GM12865 (cell line): Measurements from ENCODE around the gene ACP2.

Source experiments
- DNase-seq: peaks from one replicate; pipeline ENCODE4 v3.0.0; 2010; ENCODE audit warnings: low read depth
- H3K4me3 ChIP-seq: 2 replicates; pipeline ENCODE4 v1.5.1; 2011; ENCODE audit warnings: mild to moderate bottlenecking, low read depth, low read length, control low read depth
- TF ChIP-seq, protein P1 (sequence below): IDR thresholded peaks from 2 replicates; pipeline ENCODE4 v1.5.1; 2011; ENCODE audit warnings: low read length, control low read depth, low read depth, inconsistent platforms; ENCODE audit not compliant: insufficient read depth; ENCODE audit errors: missing control alignments

Gene ACP2

DNA sequence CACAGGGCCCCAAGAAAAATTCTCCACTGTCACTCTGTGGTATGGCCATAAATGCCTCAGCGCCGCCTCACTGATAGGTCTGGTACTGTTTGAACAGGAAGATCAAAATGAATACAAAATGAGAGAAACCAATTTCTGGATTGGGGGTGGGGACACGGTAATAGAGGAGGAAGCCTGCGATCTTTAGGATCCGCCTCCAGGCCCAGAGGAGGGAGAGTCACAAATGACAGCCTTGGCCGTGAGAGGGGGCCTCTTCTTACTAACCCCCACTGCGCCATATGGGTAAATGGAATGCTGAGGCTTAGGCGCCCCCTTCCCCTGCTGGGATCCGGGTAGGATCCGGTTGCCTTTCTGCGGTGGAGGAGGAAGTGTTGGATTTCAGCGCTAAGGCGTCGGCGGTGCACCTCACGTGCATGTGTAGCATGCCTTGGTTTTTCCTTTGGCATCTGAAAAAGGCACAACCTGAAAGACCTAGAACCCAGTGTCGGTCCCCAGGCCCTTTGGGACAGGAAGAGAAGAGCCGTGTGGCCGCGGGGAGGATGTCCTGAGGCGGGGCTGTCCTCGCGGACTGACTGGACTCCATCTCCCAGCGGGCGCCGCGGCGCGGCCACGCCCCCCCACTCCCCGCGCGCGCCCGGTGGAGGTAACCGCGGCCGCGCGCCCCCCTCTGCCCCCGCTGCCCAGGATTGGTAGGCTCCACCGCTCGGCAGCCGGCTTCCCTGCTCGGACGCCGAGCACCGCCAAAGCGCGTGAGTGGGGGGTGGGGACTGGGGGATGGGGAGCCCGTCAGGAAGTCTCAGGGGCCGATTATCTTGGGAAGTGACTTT lies 20.6 kb upstream of the ACP2 start:
- peak; percentile 95 for DNase-seq
- peak overlapping the region; percentile 93 for H3K4me3 ChIP-seq
- TF ChIP-seq, protein P1, sequence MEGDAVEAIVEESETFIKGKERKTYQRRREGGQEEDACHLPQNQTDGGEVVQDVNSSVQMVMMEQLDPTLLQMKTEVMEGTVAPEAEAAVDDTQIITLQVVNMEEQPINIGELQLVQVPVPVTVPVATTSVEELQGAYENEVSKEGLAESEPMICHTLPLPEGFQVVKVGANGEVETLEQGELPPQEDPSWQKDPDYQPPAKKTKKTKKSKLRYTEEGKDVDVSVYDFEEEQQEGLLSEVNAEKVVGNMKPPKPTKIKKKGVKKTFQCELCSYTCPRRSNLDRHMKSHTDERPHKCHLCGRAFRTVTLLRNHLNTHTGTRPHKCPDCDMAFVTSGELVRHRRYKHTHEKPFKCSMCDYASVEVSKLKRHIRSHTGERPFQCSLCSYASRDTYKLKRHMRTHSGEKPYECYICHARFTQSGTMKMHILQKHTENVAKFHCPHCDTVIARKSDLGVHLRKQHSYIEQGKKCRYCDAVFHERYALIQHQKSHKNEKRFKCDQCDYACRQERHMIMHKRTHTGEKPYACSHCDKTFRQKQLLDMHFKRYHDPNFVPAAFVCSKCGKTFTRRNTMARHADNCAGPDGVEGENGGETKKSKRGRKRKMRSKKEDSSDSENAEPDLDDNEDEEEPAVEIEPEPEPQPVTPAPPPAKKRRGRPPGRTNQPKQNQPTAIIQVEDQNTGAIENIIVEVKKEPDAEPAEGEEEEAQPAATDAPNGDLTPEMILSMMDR: no peak

DNA sequence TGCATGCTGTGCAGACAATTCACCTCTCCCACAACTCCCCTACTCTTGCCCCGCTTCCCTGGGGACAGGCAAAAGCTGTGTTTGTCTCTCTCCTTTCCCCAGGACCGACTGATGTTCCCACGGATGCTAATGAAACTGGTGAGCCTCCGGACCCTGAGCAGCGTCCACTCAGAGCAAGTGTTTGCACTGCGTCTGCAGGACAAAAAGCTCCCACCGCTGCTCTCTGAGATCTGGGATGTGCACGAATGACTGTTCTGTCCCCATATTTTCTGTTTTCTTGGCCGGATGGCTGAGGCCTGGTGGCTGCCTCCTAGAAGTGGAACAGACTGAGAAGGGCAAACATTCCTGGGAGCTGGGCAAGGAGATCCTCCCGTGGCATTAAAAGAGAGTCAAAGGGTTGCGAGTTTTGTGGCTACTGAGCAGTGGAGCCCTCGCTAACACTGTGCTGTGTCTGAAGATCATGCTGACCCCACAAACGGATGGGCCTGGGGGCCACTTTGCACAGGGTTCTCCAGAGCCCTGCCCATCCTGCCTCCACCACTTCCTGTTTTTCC lies 19.9 kb upstream of the ACP2 start:
- peak overlapping the region; percentile 93 for H3K4me3 ChIP-seq
- TF ChIP-seq, protein P1: no peak
- DNase-seq: no peak

DNA sequence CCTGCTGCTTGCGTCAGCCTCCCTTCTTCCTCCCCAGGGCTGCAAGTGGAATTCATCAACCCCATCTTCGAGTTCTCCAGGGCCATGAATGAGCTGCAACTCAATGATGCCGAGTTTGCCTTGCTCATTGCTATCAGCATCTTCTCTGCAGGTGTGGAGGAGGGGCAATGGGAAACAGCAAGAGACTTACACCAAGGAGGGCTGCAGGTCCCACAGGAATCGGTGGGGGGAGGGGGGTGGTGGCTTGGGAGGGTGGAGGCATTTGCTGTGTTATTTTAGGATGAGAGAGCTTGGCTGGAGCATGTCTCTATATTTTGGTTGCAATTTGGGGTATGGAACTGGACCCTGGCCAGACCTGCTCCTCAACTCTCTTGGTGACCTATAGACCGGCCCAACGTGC lies 19.3 kb upstream of the ACP2 start:
- no peak for DNase-seq
- TF ChIP-seq, protein P1: no peak
- no peak overlapping the region for H3K4me3 ChIP-seq

DNA sequence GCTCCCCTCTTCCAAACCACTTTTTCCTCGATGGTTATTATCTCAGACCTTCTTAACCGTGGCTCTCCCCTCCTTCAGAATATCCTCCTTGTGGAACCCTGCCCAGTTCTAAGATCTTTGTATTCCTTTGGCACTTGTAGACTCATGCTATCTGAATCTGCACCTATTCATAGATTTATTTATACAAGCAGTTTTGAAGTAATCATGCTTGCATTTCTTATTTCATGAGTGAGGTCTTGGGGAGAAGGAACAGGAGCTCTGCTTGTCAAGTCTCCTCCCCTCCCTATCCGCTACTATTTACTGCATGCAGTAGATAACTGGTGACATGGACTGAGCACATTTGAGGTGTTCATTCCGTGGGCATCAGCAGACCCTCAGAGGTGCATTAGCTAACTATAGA lies 15.9 kb upstream of the ACP2 start:
- TF ChIP-seq, protein P1: no peak
- H3K4me3 ChIP-seq: no peak overlapping the region

DNA sequence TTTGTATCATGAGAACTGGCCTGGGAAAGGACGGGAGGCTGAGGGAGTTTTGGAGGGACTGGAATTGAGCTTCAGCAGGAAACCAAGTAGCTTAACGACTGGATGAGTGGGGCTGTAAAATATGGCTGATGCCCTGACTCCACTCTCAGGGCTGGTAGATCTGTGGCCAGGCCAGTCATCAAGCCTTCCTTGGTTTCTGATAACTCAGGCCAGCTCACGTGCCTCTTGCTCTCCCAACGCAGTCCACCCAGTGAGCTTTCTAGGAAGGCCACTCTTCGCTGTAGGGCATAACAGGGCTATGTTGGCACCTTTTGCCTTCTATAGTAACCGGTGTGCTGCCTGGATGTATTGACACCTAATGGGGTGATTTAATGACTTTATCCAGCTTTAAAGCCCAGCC lies 15.5 kb upstream of the ACP2 start:
- TF ChIP-seq, protein P1: no peak
- H3K4me3 ChIP-seq: no peak overlapping the region
- DNase-seq: no peak

More for the DNA sequence above, 15.9 kb upstream of the ACP2 start:
- no peak for DNase-seq

DNA sequence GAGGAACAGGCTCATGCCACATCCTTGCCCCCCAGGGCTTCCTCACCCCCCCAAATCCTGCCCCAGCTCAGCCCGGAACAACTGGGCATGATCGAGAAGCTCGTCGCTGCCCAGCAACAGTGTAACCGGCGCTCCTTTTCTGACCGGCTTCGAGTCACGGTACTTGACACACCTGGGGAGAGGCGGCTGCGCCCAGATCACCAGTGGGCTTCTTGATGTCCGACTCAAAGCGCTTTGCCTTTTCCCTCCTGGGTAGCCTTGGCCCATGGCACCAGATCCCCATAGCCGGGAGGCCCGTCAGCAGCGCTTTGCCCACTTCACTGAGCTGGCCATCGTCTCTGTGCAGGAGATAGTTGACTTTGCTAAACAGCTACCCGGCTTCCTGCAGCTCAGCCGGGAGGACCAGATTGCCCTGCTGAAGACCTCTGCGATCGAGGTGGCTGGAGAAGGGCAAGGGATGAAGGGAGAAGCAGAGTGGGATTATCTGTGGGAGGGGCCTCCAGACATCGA lies 12.7 kb upstream of the ACP2 start:
- TF ChIP-seq, protein P1: no peak
- no peak for DNase-seq
- no peak overlapping the region for H3K4me3 ChIP-seq
